ENCODE results near the gene LPP. TPM values are rescaled to one million over a fixed set of nuclear protein-coding genes. Genes with fewer than 3 reads are reported as not detected.

LPP gene
- total and polyA plus RNA-seq, 2 of the 13 experiments (the other 11 are each of a cell fraction or from before 2014, with no cell fraction given), result 19.2 to 29.9 TPM

- TF ChIP-seq ZNF292 (CRISPR knock-in tag; IDR thresholded peaks at IDR 0.05; ENCODE audit: borderline replicate concordance, low read depth) (no peak), CEBPB (IDR thresholded peaks at IDR 0.05; ENCODE audit: borderline replicate concordance, low read depth, low read length) (no peak)
Observed at GRCh38 chr3:188332085-188332484, 178.1 kb downstream of the LPP start (continued).

GRCh38 chr3:188335656-188336055 lies 181.7 kb downstream of the LPP start:
- no peak for TF ChIP-seq FOXA1 (IDR thresholded peaks at IDR 0.05)
- TF ChIP-seq FOXA1 (CRISPR knock-in tag; IDR thresholded peaks at IDR 0.05), result no peak
- no peak for TF ChIP-seq ZSCAN5A (CRISPR knock-in tag; IDR thresholded peaks at IDR 0.05; ENCODE audit: borderline replicate concordance)
- TF ChIP-seq ZNF281 (CRISPR knock-in tag; IDR thresholded peaks at IDR 0.05; ENCODE audit: borderline replicate concordance), result no peak
- TF ChIP-seq SP1 (IDR thresholded peaks at IDR 0.05), result no peak
- TF ChIP-seq SP1 (CRISPR knock-in tag; IDR thresholded peaks at IDR 0.05), result no peak
- no peak for TF ChIP-seq HBP1 (CRISPR knock-in tag; IDR thresholded peaks at IDR 0.05; ENCODE audit: low read depth)
- no peak for TF ChIP-seq HES4 (CRISPR knock-in tag; IDR thresholded peaks at IDR 0.05; ENCODE audit: borderline replicate concordance)
- no peak for TF ChIP-seq KDM6A (CRISPR knock-in tag; IDR thresholded peaks at IDR 0.05; ENCODE audit: low read depth)
- CTCF ChIA-PET (ENCODE audit: low intra/inter-chr PET ratio, low total read pairs), result no interaction called here
- intact Hi-C loops (cut with micrococcal nuclease; ENCODE audit: unreplicated experiment), result no loop called here

More at GRCh38 chr3:188335656-188336055, 181.7 kb downstream of the LPP start:
- Histone ChIP-seq H3K4me3 (replicated peaks in 1 of 3; ENCODE audit: insufficient read depth in 1 of 3, low read depth in 2 of 3, low read length in 3 of 3) (no peak overlapping the region), H3K27me3 (ENCODE audit: control insufficient read depth in 1 of 2, insufficient read depth in 2 of 2, low read length in 2 of 2) (no peaks in the 10 kb centered on the region), H2AFZ (ENCODE audit: low read length) (no peak overlapping the region), H3K9ac (ENCODE audit: insufficient read depth, low read depth, low read length) (no peak overlapping the region), H4K20me1 (ENCODE audit: insufficient read depth, low read length) (no peaks in the 10 kb centered on the region), H3K4me2 (ENCODE audit: low read depth, low read length) (no peak overlapping the region), H3K9me3 (ENCODE audit: low read length) (no peaks in the 10 kb centered on the region), H3K36me3 (replicated peaks in 1 of 2; ENCODE audit: control insufficient read depth in 1 of 2, insufficient read depth in 2 of 2, low read length in 2 of 2) (no peaks in the 10 kb centered on the region; a peak in 1 of 5 replicates), H3K27ac (ENCODE audit: extremely low read length, insufficient read depth, low read length) (no peak overlapping the region), H3K4me1 (ENCODE audit: insufficient read depth, low read length) (no peaks in the 10 kb centered on the region), H3K79me2 (ENCODE audit: insufficient read depth, low read length) (peaks cover 27% of the 10 kb centered on the region)
- in situ Hi-C loops (cut with HindIII; ENCODE audit: extremely low pct_ligation_motif_present, low pct_unique_long_range_greater_than_20kb), result no loop called here
- POLR2A ChIA-PET, result no interaction called here
- FAIRE-seq (no peak), DNase-seq (ENCODE audit: low spot score) (no peak), ATAC-seq (no peak)
- whole genome bisulfite sequencing (ENCODE audit: low lambda C conversion rate), result 96% methylated on average over 3 of the region's 3 CpGs
- BruUV-seq (replicated peaks), result no TSS peak
